AG04449 (cell line): ENCODE results near the gene NUDCD2.
"Not testable (repeated sequence)": the region's sequence is repeated elsewhere in the genome, so short reads cannot be mapped to it uniquely, and the experiment has no call there.

Experiments
- CTCF ChIA-PET: fragments of 350-600 bp; formaldehyde crosslinking; extraction: SDS; loops from one replicate; lab custom pipeline; 2021; ENCODE audit warnings: antibody characterized with exemption; lab: Yijun Ruan, JAX
- POLR2A ChIA-PET: fragments of 400-600, 350-600 bp; formaldehyde crosslinking; extraction: SDS; loops from one replicate; lab custom pipeline; 2020; ENCODE audit warnings: antibody characterized with exemption, inconsistent platforms; lab: Yijun Ruan, JAX
- DNase-seq: peaks from one replicate; pipeline ENCODE4 v3.0.0-alpha.2; 2010; ENCODE audit warnings: low read depth, low spot score
- H3K4me3 ChIP-seq: 2 replicates; pipeline ENCODE4 v1.5.1; 2011; ENCODE audit warnings: low read depth, mild to moderate bottlenecking, control low read depth, low read length
- TF ChIP-seq, protein P1 (sequence below): IDR thresholded peaks from one replicate; pipeline ENCODE4 v1.5.1; 2011; ENCODE audit warnings: mild to moderate bottlenecking, moderate library complexity, low read length, control low read depth, inconsistent platforms; ENCODE audit not compliant: insufficient read depth; ENCODE audit errors: missing control alignments

NUDCD2 gene

DNA sequence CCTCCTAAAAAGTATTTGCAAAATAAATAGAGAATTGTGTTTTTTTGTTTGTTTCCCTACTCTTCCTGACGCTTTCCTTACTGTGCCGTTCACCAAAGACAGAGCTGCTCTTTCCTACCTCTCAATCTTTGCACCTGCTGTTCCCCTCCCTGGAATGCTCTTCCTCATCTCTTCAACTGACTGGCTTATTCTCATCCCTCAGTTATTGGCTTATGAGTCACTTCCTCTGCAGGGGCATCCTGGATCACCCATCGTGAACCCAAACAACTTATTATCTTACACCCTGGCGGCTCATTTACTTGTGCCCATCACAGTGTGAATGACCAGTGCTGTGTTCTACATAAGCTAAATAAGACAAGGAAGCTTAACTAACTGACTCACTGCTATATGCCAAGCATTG, 58.6 kb downstream of the NUDCD2 start:
- no peak for DNase-seq
- TF ChIP-seq, protein P1, sequence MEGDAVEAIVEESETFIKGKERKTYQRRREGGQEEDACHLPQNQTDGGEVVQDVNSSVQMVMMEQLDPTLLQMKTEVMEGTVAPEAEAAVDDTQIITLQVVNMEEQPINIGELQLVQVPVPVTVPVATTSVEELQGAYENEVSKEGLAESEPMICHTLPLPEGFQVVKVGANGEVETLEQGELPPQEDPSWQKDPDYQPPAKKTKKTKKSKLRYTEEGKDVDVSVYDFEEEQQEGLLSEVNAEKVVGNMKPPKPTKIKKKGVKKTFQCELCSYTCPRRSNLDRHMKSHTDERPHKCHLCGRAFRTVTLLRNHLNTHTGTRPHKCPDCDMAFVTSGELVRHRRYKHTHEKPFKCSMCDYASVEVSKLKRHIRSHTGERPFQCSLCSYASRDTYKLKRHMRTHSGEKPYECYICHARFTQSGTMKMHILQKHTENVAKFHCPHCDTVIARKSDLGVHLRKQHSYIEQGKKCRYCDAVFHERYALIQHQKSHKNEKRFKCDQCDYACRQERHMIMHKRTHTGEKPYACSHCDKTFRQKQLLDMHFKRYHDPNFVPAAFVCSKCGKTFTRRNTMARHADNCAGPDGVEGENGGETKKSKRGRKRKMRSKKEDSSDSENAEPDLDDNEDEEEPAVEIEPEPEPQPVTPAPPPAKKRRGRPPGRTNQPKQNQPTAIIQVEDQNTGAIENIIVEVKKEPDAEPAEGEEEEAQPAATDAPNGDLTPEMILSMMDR, result no peak
- ChIA-PET CTCF (no interaction called here), POLR2A (no interaction called here)
- H3K4me3 ChIP-seq, result no peak overlapping the region

DNA sequence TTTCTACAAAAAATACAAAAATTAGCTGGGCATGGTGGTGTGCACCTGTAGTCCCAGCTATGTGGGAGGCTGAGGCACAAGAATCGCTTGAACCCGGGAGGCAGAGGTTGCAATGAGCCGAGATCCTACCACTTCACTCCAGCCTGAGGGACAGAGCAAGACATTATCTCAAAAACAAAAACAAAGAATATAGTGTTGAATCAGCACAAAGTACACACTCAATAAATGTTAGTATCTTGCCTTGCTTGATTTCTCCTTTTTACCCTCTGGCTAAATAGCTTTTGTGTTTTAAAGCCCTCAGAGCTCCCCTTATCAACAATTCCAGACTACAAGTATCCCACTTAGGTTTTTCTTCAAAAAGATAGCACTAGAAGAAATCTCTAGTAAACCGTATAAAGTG, 60.0 kb downstream of the NUDCD2 start:
- CTCF ChIA-PET, result interaction anchor here (3.6 kb wide), 1 partner anchor 9 kb away, joined by 17 read pairs; no protein-coding TSS in a partner anchor
- DNase-seq, result no peak
- TF ChIP-seq, protein P1, result no peak

DNA sequence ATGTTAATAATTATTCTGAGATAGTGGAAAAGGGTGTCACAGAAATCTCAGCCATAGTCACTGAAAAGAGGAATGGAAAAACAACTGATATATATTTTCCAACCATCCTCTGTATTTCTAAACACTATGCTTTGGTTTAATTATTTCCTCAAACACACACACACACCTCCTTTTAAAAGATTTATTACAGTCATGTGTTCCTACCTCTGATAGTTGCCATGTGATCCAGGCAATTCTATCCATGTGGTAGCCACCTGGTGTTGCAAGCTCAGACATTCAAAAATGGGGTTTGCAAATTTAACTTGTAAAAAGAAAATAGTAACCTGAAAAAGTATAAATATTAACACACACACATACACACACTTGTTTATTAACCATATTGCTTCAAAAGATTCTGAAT, 62.5 kb downstream of the NUDCD2 start:
- no peak overlapping the region for H3K4me3 ChIP-seq
- ChIA-PET POLR2A (no interaction called here), CTCF (interaction anchor here (3.6 kb wide), 1 partner anchor 11 kb away, joined by 17 read pairs; no protein-coding TSS in a partner anchor)
- DNase-seq, result no peak
- TF ChIP-seq, protein P1, result no peak

More for the DNA sequence above, 60.0 kb downstream of the NUDCD2 start:
- H3K4me3 ChIP-seq, result no peak overlapping the region
- POLR2A ChIA-PET, result no interaction called here

DNA sequence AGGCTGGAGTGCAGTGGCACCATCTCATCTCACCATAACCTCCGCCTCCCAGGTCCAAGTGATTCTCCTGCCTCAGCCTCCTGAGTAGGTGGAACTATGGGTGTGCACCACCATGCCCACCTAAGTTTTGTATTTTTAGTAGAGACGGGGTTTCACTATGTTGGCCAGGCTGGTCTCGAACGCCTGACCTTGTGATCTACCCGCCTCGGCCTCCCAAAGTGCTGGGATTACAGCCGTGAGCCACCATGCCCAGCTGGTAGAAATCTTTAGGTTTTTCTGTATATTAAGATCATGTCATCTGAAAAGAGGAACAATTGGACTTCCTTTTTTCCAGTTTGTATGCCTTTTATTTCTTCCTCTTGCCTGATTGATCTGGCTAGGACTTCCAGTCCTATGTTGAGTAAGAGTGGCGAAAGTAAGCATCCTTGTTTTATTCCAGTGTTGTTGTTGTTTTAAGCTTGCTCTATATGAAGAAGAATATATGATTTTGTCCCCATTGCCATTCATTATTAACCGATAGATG, 63.0 kb downstream of the NUDCD2 start:
- POLR2A ChIA-PET, DNase-seq, H3K4me3 ChIP-seq, CTCF ChIA-PET: not testable (repeated sequence)
